HG02943 (cell line): ENCODE data around the gene PJA1.

Experiments
- ATAC-seq: cut with Tn5 transposase; IDR thresholded peaks from one replicate; pipeline ENCODE4 v1.9.1; 2021; ENCODE audit warnings: mild to moderate bottlenecking, low read depth, moderate library complexity; ENCODE audit not compliant: unreplicated experiment

The PJA1 gene

GRCh38 chrX:69173906-69174305 is 8.7 kb upstream of the PJA1 start:
- no peak for ATAC-seq

GRCh38 chrX:69172937-69173336 is 7.7 kb upstream of the PJA1 start:
- no peak for ATAC-seq

- ATAC-seq: no peak
These were observed 5.1 kb upstream of the PJA1 start for GRCh38 chrX:69170319-69170718.

GRCh38 chrX:69163936-69164741 is 1.1 kb downstream of the PJA1 start:
- ATAC-seq: no peak

GRCh38 chrX:69162361-69162865 is 2.8 kb downstream of the PJA1 start:
- no peak for ATAC-seq

GRCh38 chrX:69161786-69162349 is 3.4 kb downstream of the PJA1 start:
- ATAC-seq: no peak

GRCh38 chrX:69161371-69161770 is 3.9 kb downstream of the PJA1 start:
- ATAC-seq: no peak

- peak; percentile 90 for ATAC-seq
These were observed 6.9 kb downstream of the PJA1 start for GRCh38 chrX:69158166-69158980.

GRCh38 chrX:69156638-69157037 is 8.6 kb downstream of the PJA1 start:
- ATAC-seq: no peak

- ATAC-seq: no peak
These were observed 9.3 kb downstream of the PJA1 start for GRCh38 chrX:69155786-69156520.

- no peak for ATAC-seq
These were observed 11.2 kb downstream of the PJA1 start for GRCh38 chrX:69154051-69154450.

- ATAC-seq: no peak
These were observed 12.1 kb downstream of the PJA1 start for GRCh38 chrX:69153060-69153730.

- no peak for ATAC-seq
These were observed 12.8 kb downstream of the PJA1 start for GRCh38 chrX:69152417-69152841.

- no peak for ATAC-seq
These were observed 13.4 kb downstream of the PJA1 start for GRCh38 chrX:69151866-69152284.

GRCh38 chrX:69150281-69150960 is 14.8 kb downstream of the PJA1 start:
- ATAC-seq: no peak

- no peak for ATAC-seq
These were observed 15.6 kb downstream of the PJA1 start for GRCh38 chrX:69149466-69150280.

GRCh38 chrX:69148946-69149345 is 16.3 kb downstream of the PJA1 start:
- ATAC-seq: no peak

GRCh38 chrX:69146739-69147138 is 18.5 kb downstream of the PJA1 start:
- no peak for ATAC-seq

- no peak for ATAC-seq
These were observed 19.5 kb downstream of the PJA1 start for GRCh38 chrX:69145714-69146113.
